Neural progenitor cell (in vitro differentiated cells): ENCODE data around the gene DTNA. TPM values are rescaled to one million over a fixed set of nuclear protein-coding genes. Genes with fewer than 3 reads are reported as not detected.
A peak's percentile ranks its signal among the peaks of the same experiment; 100 is the strongest.

Experiments
- DNase-seq: peaks from one replicate; pipeline ENCODE4 v3.0.0-alpha.2; 2016; ENCODE audit warnings: low spot score
- H2AFZ ChIP-seq: fragments of 200-600 bp; sonication (generic); replicated peaks from 2 replicates; pipeline ENCODE4 v1.6.1; 2016; ENCODE audit warnings: antibody characterized with exemption
- H3F3A ChIP-seq: fragments of 200-600 bp; sonication (generic); 2 replicates; pipeline ENCODE4 v1.6.1; 2016; ENCODE audit warnings: antibody characterized with exemption, low read depth
- H3K27ac ChIP-seq: fragments of 200-600 bp; sonication (generic); 2 replicates; pipeline ENCODE4 v1.5.1; 2016; ENCODE audit warnings: mild to moderate bottlenecking
- H3K27me3 ChIP-seq: fragments of 200-600 bp; sonication (generic); 2 replicates; pipeline ENCODE4 v1.6.1; 2016; ENCODE audit warnings: mild to moderate bottlenecking, moderate library complexity
- H3K36me3 ChIP-seq: fragments of 200-600 bp; sonication (generic); 2 replicates; pipeline ENCODE4 v1.5.1; 2016
- H3K4me1 ChIP-seq: fragments of 200-600 bp; sonication (generic); 2 replicates; pipeline ENCODE4 v1.6.1; 2016; ENCODE audit warnings: mixed run types
- H3K4me2 ChIP-seq: fragments of 200-600 bp; sonication (generic); 2 replicates; pipeline ENCODE4 v1.6.1; 2016
- H3K4me3 ChIP-seq: fragments of 200-600 bp; sonication (generic); 2 replicates; pipeline ENCODE4 v1.5.1; 2016
- H3K79me2 ChIP-seq: fragments of 200-600 bp; sonication (generic); 2 replicates; pipeline ENCODE4 v1.6.1; 2016; ENCODE audit warnings: low read depth
- H3K9ac ChIP-seq: fragments of 200-600 bp; sonication (generic); 2 replicates; pipeline ENCODE4 v1.6.1; 2016
- H3K9me3 ChIP-seq: fragments of 200-600 bp; sonication (generic); 2 replicates; pipeline ENCODE4 v1.5.1; 2016; ENCODE audit warnings: low read depth
- H4K20me1 ChIP-seq: fragments of 200-600 bp; sonication (generic); 2 replicates; pipeline ENCODE4 v1.6.1; 2016; ENCODE audit warnings: low read depth
- H3K27ac Mint-ChIP-seq: 3 replicates; pipeline ENCODE4 v1.8.0; 2021; ENCODE audit warnings: mixed read lengths
- H3K27me3 Mint-ChIP-seq: 2 replicates; pipeline ENCODE4 v1.8.0; 2022; ENCODE audit warnings: low read depth, mild to moderate bottlenecking, inconsistent platforms, moderate library complexity, mixed read lengths; ENCODE audit not compliant: insufficient read depth
- H3K36me3 Mint-ChIP-seq: 3 replicates; pipeline ENCODE4 v1.8.0; 2021; ENCODE audit warnings: mixed read lengths
- H3K4me1 Mint-ChIP-seq: 3 replicates; pipeline ENCODE4 v1.8.0; 2021; ENCODE audit warnings: mixed read lengths
- H3K4me3 Mint-ChIP-seq: 3 replicates; pipeline ENCODE4 v1.8.0; 2021; ENCODE audit warnings: mild to moderate bottlenecking, moderate library complexity, mixed read lengths
- H3K9me3 Mint-ChIP-seq: 3 replicates; pipeline ENCODE4 v1.8.0; 2020; ENCODE audit warnings: mixed read lengths
- EZH2 ChIP-seq: fragments of 200-600 bp; sonication (generic); IDR thresholded peaks from 2 replicates; pipeline ENCODE4 v1.6.1; 2017; ENCODE audit warnings: antibody characterized with exemption, mild to moderate bottlenecking, moderate library complexity
- EZH2phosphoT487 ChIP-seq: fragments of 200-600 bp; sonication (generic); IDR thresholded peaks from 2 replicates; pipeline ENCODE4 v1.6.1; 2017; ENCODE audit warnings: antibody characterized with exemption
- total RNA-seq: library from RNA; depleted of rRNA; stranded (reverse); fragments of >200 nt; gene quantifications from 2 replicates; pipeline ENCODE4 v1.2.3, GENCODE V29; 2015; ENCODE audit warnings: low replicate concordance
- TF ChIP-seq, protein P1 (sequence below): fragments of 200-600 bp; sonication (generic); IDR thresholded peaks from 2 replicates; pipeline ENCODE4 v1.5.1; 2017; ENCODE audit warnings: antibody characterized with exemption, mild to moderate bottlenecking

The DTNA gene
- total RNA-seq, result 10.0 and 15.0 TPM in 2 replicates

DNA sequence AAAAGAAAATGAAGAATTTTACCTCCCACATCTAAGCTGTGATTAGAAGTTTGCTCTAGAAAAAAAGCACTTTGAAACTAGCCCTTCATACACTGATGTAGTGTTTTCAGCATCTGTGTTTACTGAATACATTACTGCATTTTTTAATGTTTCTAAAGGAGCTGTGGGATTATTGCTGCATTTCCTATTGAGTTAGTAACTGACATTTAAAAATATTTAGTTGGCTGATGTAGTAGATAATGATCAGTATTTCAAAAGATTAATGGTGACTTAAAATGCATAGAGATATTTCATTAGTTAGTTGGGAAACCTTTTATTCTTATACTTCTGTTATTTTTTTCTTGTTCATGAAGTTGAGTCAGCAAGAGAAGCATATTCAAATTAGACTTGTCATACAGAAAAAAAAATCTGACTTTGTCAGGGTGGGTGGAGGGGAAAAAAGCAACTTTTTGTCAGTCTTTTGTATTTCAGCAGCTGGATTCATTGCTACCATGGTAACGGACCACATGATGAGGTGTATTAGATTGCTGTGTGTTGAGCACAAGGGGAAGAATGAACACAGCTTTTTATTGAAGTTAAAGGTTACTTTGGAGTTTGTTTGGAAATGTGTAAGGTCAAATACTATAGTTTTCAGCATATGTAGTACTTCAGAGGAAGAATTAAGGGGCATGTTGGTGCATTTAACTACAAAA, at the start of gene DTNA:
TSS of gene DTNA (plus strand) at position 549 of the 692 bp plus-strand sequence. CDS start 45,679 bp downstream, outside the sequence.
- peak within 1 kb of the TSS; percentile 97 for H2AFZ ChIP-seq
- H3K79me2 ChIP-seq, result no peaks in the 10 kb centered on the region
- H3K9ac ChIP-seq, result no peak within 1 kb of the TSS
- H3K9me3 ChIP-seq, result no peaks in the 10 kb centered on the region
- Mint-ChIP-seq H3K27ac (peak within 1 kb of the TSS; percentile 99), H3K9me3 (peaks cover 10% of the 10 kb centered on the region), H3K4me1 (peaks cover 35% of the 10 kb centered on the region), H3K27me3 (no peaks in the 10 kb centered on the region), H3K4me3 (peak within 1 kb of the TSS; percentile 96), H3K36me3 (peaks cover 2% of the 10 kb centered on the region)
- no peaks in the 10 kb centered on the region for H3F3A ChIP-seq
- no peak for TF ChIP-seq EZH2phosphoT487
- no peaks in the 10 kb centered on the region for H4K20me1 ChIP-seq
- H3K36me3 ChIP-seq, result no peaks in the 10 kb centered on the region
- H3K4me2 ChIP-seq, result peak within 1 kb of the TSS; percentile 73
- H3K4me3 ChIP-seq, result peak within 1 kb of the TSS; percentile 33
- no peaks in the 10 kb centered on the region for H3K27me3 ChIP-seq
- H3K27ac ChIP-seq, result no peak within 1 kb of the TSS
- peaks cover 34% of the 10 kb centered on the region for H3K4me1 ChIP-seq
- DNase-seq, result peak; percentile 64

DNA sequence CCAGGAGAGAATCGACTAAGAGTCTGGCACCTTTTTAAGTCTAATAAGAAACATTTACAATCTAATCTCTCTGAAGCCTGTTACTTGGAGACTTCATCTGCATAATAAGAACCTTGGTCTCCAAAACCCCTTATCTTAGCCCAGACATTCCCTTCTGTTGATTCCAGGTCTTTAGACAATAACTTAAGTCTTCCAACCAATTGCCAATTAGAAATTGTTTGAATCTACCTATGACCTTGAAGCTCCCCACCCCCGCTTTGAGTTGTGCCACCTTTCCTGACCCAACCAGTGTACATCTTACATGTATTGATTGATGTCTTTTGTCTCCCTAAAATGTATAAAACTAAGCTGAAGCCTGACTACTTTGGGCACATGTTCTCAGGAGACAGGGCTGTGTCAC, 49.5 kb upstream of the DTNA start:
- Histone ChIP-seq H3K9ac (no peak overlapping the region), H3K27ac (no peak overlapping the region), H3K4me2 (no peak overlapping the region), H3K9me3 (no peaks in the 10 kb centered on the region), H3K27me3 (no peaks in the 10 kb centered on the region), H3K36me3 (no peaks in the 10 kb centered on the region), H4K20me1 (no peaks in the 10 kb centered on the region), H3K79me2 (no peaks in the 10 kb centered on the region), H2AFZ (no peak overlapping the region), H3F3A (peaks cover 9% of the 10 kb centered on the region), H3K4me3 (no peak overlapping the region), H3K4me1 (peaks cover 37% of the 10 kb centered on the region)
- peaks cover 35% of the 10 kb centered on the region for H3K4me1 Mint-ChIP-seq
- no peaks in the 10 kb centered on the region for H3K36me3 Mint-ChIP-seq
- TF ChIP-seq, protein P1, sequence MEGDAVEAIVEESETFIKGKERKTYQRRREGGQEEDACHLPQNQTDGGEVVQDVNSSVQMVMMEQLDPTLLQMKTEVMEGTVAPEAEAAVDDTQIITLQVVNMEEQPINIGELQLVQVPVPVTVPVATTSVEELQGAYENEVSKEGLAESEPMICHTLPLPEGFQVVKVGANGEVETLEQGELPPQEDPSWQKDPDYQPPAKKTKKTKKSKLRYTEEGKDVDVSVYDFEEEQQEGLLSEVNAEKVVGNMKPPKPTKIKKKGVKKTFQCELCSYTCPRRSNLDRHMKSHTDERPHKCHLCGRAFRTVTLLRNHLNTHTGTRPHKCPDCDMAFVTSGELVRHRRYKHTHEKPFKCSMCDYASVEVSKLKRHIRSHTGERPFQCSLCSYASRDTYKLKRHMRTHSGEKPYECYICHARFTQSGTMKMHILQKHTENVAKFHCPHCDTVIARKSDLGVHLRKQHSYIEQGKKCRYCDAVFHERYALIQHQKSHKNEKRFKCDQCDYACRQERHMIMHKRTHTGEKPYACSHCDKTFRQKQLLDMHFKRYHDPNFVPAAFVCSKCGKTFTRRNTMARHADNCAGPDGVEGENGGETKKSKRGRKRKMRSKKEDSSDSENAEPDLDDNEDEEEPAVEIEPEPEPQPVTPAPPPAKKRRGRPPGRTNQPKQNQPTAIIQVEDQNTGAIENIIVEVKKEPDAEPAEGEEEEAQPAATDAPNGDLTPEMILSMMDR, result no peak
- TF ChIP-seq EZH2phosphoT487 (no peak), EZH2 (no peak)
- H3K27ac Mint-ChIP-seq, result no peak overlapping the region
- H3K9me3 Mint-ChIP-seq, result no peaks in the 10 kb centered on the region
- DNase-seq, result no peak
- no peaks in the 10 kb centered on the region for H3K27me3 Mint-ChIP-seq
- H3K4me3 Mint-ChIP-seq, result no peak overlapping the region

DNA sequence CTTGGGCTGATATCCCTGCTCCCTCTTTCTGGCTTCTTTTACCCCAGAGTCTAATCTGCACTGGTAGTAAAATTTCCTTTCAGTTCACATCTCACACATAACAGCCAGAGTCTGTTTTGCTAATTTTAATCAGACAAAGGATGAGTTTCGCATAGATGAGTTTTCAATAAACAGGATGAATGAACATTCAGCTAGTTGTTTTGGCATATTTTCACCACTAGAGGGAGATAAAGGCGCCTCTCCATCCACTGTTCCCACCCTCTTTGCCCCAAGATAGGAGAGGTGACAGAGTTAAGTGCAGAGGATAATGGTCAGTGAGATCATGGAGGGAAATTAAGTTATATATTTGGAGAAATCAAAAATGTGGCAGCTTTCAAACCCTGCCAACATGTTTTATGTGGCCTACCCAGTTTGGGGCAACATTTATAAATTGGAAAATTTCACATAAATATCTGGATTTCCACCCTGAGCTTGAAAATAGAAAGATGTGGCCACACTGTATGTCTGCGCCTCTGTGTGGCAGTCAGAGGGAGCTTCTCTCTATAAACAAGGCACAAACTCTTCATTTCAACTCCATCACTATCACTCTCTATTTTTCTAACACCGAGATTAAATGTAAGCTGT, 48.5 kb upstream of the DTNA start:
- Histone ChIP-seq H3K9ac (no peak overlapping the region), H3F3A (peaks cover 9% of the 10 kb centered on the region), H3K27me3 (no peaks in the 10 kb centered on the region), H2AFZ (no peak overlapping the region), H3K4me2 (no peak overlapping the region), H3K4me1 (peaks cover 30% of the 10 kb centered on the region), H3K9me3 (no peaks in the 10 kb centered on the region), H3K79me2 (no peaks in the 10 kb centered on the region), H3K36me3 (no peaks in the 10 kb centered on the region), H3K27ac (no peak overlapping the region), H3K4me3 (no peak overlapping the region), H4K20me1 (no peaks in the 10 kb centered on the region)
- Mint-ChIP-seq H3K9me3 (no peaks in the 10 kb centered on the region), H3K27ac (no peak overlapping the region), H3K27me3 (no peaks in the 10 kb centered on the region), H3K36me3 (no peaks in the 10 kb centered on the region), H3K4me1 (peaks cover 32% of the 10 kb centered on the region), H3K4me3 (no peak overlapping the region)
- peak; percentile 61 for DNase-seq
- TF ChIP-seq, protein P1, result peak; percentile 91
- no peak for TF ChIP-seq EZH2phosphoT487
